ENCODE data around the gene DCLK1. TPM values are rescaled to one million over a fixed set of nuclear protein-coding genes. Genes with fewer than 3 reads are reported as not detected.

Gene DCLK1
- total RNA-seq, 2 experiments from 2014 or later = not detected

GRCh38 chr13:35882722-35883497, 248.3 kb downstream of the DCLK1 start:
- POLR2A ChIA-PET = no interaction called here
- CTCF ChIA-PET = no interaction called here

GRCh38 chr13:35881360-35881759, 249.8 kb downstream of the DCLK1 start:
- ChIA-PET POLR2A (no interaction called here), CTCF (no interaction called here)

- POLR2A ChIA-PET = no interaction called here
- CTCF ChIA-PET = no interaction called here
Observed at GRCh38 chr13:35879111-35879510, 252.1 kb downstream of the DCLK1 start.

- POLR2A ChIA-PET = no interaction called here
Observed at GRCh38 chr13:35876601-35877000, 254.6 kb downstream of the DCLK1 start.

GRCh38 chr13:35874704-35875103, 256.5 kb downstream of the DCLK1 start:
- ChIA-PET CTCF (no interaction called here), POLR2A (no interaction called here)

More at GRCh38 chr13:35876601-35877000, 254.6 kb downstream of the DCLK1 start:
- CTCF ChIA-PET = no interaction called here

- ChIA-PET POLR2A (no interaction called here), CTCF (no interaction called here)
Observed at GRCh38 chr13:35872369-35872768, 258.8 kb downstream of the DCLK1 start.

GRCh38 chr13:35871561-35871960, 259.6 kb downstream of the DCLK1 start:
- CTCF ChIA-PET = no interaction called here
- POLR2A ChIA-PET = no interaction called here

GRCh38 chr13:35866801-35867200, 264.4 kb downstream of the DCLK1 start:
- ChIA-PET POLR2A (interaction anchor here (0.5 kb wide), 1 partner anchor 24 kb away, joined by 12 read pairs; no protein-coding TSS in a partner anchor), CTCF (no interaction called here)

- POLR2A ChIA-PET = interaction anchor here (0.7 kb wide), 1 partner anchor 1467 kb away, joined by 6 read pairs; no protein-coding TSS in a partner anchor
- CTCF ChIA-PET = no interaction called here
Observed at GRCh38 chr13:35865341-35866240, 265.6 kb downstream of the DCLK1 start.

GRCh38 chr13:35860661-35861060, 270.5 kb downstream of the DCLK1 start:
- POLR2A ChIA-PET = no interaction called here
- CTCF ChIA-PET = no interaction called here

- CTCF ChIA-PET = no interaction called here
- POLR2A ChIA-PET = no interaction called here
Observed at GRCh38 chr13:35859981-35860380, 271.2 kb downstream of the DCLK1 start.

GRCh38 chr13:35858665-35859064, 272.5 kb downstream of the DCLK1 start:
- POLR2A ChIA-PET = no interaction called here
- CTCF ChIA-PET = no interaction called here

GRCh38 chr13:35857769-35858168, 273.4 kb downstream of the DCLK1 start:
- POLR2A ChIA-PET = no interaction called here
- CTCF ChIA-PET = no interaction called here

GRCh38 chr13:35856721-35857364, 274.3 kb downstream of the DCLK1 start:
- ChIA-PET POLR2A (no interaction called here), CTCF (no interaction called here)

- ChIA-PET POLR2A (no interaction called here), CTCF (no interaction called here)
Observed at GRCh38 chr13:35856084-35856483, 275.1 kb downstream of the DCLK1 start.

GRCh38 chr13:35855531-35856019, 275.6 kb downstream of the DCLK1 start:
- ChIA-PET CTCF (no interaction called here), POLR2A (no interaction called here)

GRCh38 chr13:35854286-35854685, 276.9 kb downstream of the DCLK1 start:
- ChIA-PET CTCF (no interaction called here), POLR2A (no interaction called here)

- ChIA-PET CTCF (no interaction called here), POLR2A (no interaction called here)
Observed at GRCh38 chr13:35851881-35852280, 279.3 kb downstream of the DCLK1 start.

GRCh38 chr13:35851356-35851755, 279.8 kb downstream of the DCLK1 start:
- CTCF ChIA-PET = no interaction called here
- POLR2A ChIA-PET = no interaction called here

- ChIA-PET POLR2A (no interaction called here), CTCF (no interaction called here)
Observed at GRCh38 chr13:35850569-35850968, 280.6 kb downstream of the DCLK1 start.

GRCh38 chr13:35849256-35849644, 281.9 kb downstream of the DCLK1 start:
- CTCF ChIA-PET = no interaction called here
- POLR2A ChIA-PET = no interaction called here
